LNCAP (cell line): ENCODE data around the gene C10orf105.

Experiments
- CTCF ChIP-seq: fragments of 450-650 bp; IDR thresholded peaks from 2 replicates; pipeline ENCODE4 v1.5.1; 2017; ENCODE audit warnings: mild to moderate bottlenecking

Gene C10orf105

GRCh38 chr10:71721313-71721712 is 1.7 kb upstream of the C10orf105 start:
- no peak for TF ChIP-seq CTCF

GRCh38 chr10:71720288-71720687 is 710 bp upstream of the C10orf105 start:
- no peak for TF ChIP-seq CTCF

GRCh38 chr10:71719042-71719441 is 536 bp downstream of the C10orf105 start:
- TF ChIP-seq CTCF, result no peak

- TF ChIP-seq CTCF, result no peak
Observed at GRCh38 chr10:71718165-71718698, 1.3 kb downstream of the C10orf105 start.

GRCh38 chr10:71717551-71717951 is 2.0 kb downstream of the C10orf105 start:
- TF ChIP-seq CTCF, result no peak

GRCh38 chr10:71717056-71717455 is 2.5 kb downstream of the C10orf105 start:
- TF ChIP-seq CTCF, result no peak

GRCh38 chr10:71716426-71716825 is 3.2 kb downstream of the C10orf105 start:
- no peak for TF ChIP-seq CTCF

GRCh38 chr10:71715860-71716259 is 3.7 kb downstream of the C10orf105 start:
- TF ChIP-seq CTCF, result no peak
